Measurements from ENCODE around the gene POLR2A. TPM values are rescaled to one million over a fixed set of nuclear protein-coding genes. Genes with fewer than 3 reads are reported as not detected.

POLR2A gene
- total RNA-seq, 4 donors from 2014 or later = 29.5 to 66.4 (median 46.9) TPM

DNA sequence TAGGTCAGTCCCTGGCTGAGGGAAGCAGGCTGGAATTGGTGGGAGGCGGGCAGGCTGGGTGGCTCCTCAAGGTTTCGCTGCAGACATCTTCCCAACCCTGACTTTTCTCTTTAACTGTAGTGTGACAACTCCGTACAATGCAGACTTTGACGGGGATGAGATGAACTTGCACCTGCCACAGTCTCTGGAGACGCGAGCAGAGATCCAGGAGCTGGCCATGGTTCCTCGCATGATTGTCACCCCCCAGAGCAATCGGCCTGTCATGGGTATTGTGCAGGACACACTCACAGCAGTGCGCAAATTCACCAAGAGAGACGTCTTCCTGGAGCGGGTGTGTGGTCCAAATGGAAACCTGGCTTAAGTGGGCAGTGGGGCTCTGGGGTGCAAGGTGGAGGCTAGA is 15.0 kb downstream of the POLR2A start:
- Histone ChIP-seq H3K9me3 (no peaks in the 10 kb centered on the region), H3K36me3 (peaks cover 64 to 86% (median 85%) of the 10 kb centered on the region in 4 donors), H3K4me3 (no peak overlapping the region), H3K27me3 (no peaks in the 10 kb centered on the region), H3K4me1 (peaks cover 0 to 9% (median 4%) of the 10 kb centered on the region in 4 donors), H3K27ac (replicated peaks in 1 of 4) (no peak overlapping the region)
- no peak for DNase-seq (ENCODE audit: extremely low spot score)
- 84% methylated on average over 9 of the region's 11 CpGs for WGBS
- TF ChIP-seq POLR2A (IDR thresholded peaks at IDR 0.05; ENCODE audit: low read depth) (no peak), POLR2AphosphoS5 (IDR thresholded peaks at IDR 0.05) (no peak), EP300 (IDR thresholded peaks at IDR 0.05) (no peak)
- TF ChIP-seq, protein P1, sequence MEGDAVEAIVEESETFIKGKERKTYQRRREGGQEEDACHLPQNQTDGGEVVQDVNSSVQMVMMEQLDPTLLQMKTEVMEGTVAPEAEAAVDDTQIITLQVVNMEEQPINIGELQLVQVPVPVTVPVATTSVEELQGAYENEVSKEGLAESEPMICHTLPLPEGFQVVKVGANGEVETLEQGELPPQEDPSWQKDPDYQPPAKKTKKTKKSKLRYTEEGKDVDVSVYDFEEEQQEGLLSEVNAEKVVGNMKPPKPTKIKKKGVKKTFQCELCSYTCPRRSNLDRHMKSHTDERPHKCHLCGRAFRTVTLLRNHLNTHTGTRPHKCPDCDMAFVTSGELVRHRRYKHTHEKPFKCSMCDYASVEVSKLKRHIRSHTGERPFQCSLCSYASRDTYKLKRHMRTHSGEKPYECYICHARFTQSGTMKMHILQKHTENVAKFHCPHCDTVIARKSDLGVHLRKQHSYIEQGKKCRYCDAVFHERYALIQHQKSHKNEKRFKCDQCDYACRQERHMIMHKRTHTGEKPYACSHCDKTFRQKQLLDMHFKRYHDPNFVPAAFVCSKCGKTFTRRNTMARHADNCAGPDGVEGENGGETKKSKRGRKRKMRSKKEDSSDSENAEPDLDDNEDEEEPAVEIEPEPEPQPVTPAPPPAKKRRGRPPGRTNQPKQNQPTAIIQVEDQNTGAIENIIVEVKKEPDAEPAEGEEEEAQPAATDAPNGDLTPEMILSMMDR (IDR thresholded peaks at IDR 0.05) = no peak
- intact Hi-C loops (cut with DNase I) = no loop called here

DNA sequence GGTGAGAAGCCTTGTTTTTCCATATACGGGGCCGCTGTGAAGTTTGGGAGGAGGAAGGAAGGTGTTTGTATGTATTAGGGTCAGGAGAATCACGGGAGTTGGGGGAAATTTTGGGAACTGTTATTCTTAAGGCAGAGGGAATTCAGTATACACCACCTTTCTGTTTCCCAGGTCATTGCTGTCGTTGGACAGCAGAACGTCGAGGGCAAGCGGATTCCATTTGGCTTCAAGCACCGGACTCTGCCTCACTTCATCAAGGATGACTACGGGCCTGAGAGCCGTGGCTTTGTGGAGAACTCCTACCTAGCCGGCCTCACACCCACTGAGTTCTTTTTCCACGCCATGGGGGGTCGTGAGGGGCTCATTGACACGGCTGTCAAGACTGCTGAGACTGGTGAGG is 17.6 kb downstream of the POLR2A start:
- DNase-seq (ENCODE audit: extremely low spot score) = no peak
- WGBS = 74% methylated on average over 11 of the region's 14 CpGs
- peaks cover 74 to 100% (median 97%) of the 10 kb centered on the region in 4 donors for H3K36me3 ChIP-seq
- H3K4me3 ChIP-seq = no peak overlapping the region
- H3K27me3 ChIP-seq = no peaks in the 10 kb centered on the region
- intact Hi-C loops (cut with DNase I) = no loop called here
- H3K4me1 ChIP-seq = peaks cover 0 to 7% (median 0%) of the 10 kb centered on the region in 4 donors
- TF ChIP-seq POLR2AphosphoS5 (IDR thresholded peaks at IDR 0.05) = no peak
- no peak for TF ChIP-seq EP300 (IDR thresholded peaks at IDR 0.05)
- TF ChIP-seq, protein P1 (IDR thresholded peaks at IDR 0.05) = no peak
- TF ChIP-seq POLR2A (IDR thresholded peaks at IDR 0.05; ENCODE audit: low read depth) = no peak
- no peaks in the 10 kb centered on the region for H3K9me3 ChIP-seq
- H3K27ac ChIP-seq (replicated peaks in 1 of 4) = no peak overlapping the region

DNA sequence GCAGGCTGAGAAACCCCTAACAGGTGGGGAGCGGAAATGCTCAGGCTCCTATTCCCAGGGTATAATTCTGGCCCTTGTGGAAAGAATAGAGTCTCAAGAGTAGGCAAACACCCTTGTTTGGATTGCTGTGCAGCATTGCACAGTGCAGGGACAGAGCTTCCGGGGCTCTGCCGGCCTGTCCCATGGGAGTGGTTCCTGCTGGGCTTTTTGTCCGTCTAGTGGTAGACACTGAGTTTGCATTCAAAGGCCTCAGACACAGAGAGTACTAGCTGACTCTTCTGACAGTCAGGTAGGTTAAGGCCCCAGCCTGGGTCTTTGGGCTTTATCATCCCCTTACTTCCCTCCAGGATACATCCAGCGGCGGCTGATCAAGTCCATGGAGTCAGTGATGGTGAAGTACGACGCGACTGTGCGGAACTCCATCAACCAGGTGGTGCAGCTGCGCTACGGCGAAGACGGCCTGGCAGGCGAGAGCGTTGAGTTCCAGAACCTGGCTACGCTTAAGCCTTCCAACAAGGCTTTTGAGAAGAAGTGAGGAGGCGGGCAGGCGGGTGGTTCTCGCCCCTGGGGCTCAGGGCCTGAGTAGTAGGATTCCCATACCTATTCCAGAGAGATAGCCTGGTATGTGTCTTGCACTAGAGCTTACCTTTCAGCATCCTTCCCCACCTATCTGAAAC is 18.1 kb downstream of the POLR2A start:
- Histone ChIP-seq H3K27ac (replicated peaks in 1 of 4) (no peak overlapping the region), H3K4me1 (peaks cover 0 to 1% (median 0%) of the 10 kb centered on the region in 4 donors), H3K4me3 (no peak overlapping the region), H3K36me3 (peaks cover 72 to 100% (median 97%) of the 10 kb centered on the region in 4 donors), H3K9me3 (no peaks in the 10 kb centered on the region), H3K27me3 (no peaks in the 10 kb centered on the region)
- DNase-seq (ENCODE audit: extremely low spot score) = no peak
- no peak for TF ChIP-seq POLR2AphosphoS5 (IDR thresholded peaks at IDR 0.05)
- TF ChIP-seq, protein P1 (IDR thresholded peaks at IDR 0.05) = no peak
- TF ChIP-seq POLR2A (IDR thresholded peaks at IDR 0.05; ENCODE audit: low read depth) = no peak
- no peak for TF ChIP-seq EP300 (IDR thresholded peaks at IDR 0.05)
- intact Hi-C loops (cut with DNase I) = no loop called here
- WGBS = 89% methylated on average over 20 of the region's 20 CpGs

DNA sequence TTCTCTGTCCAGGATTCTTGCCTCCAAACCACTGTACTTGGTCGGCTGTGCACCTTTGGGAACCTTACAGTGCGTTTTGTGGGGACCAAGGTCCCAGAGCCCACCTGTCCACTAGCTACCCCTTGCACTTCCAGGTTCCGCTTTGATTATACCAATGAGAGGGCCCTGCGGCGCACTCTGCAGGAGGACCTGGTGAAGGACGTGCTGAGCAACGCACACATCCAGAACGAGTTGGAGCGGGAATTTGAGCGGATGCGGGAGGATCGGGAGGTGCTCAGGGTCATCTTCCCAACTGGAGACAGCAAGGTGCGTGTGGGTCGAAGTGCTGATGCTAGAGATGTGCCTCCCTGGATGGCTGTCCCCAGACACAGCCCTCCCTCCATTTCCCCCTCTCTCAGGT is 18.8 kb downstream of the POLR2A start:
- intact Hi-C loops (cut with DNase I) = no loop called here
- peaks cover 65 to 100% (median 96%) of the 10 kb centered on the region in 4 donors for H3K36me3 ChIP-seq
- no peaks in the 10 kb centered on the region for H3K9me3 ChIP-seq
- 80% methylated on average over 14 of the region's 14 CpGs for WGBS
- H3K27me3 ChIP-seq = no peaks in the 10 kb centered on the region
- no peak overlapping the region for H3K4me3 ChIP-seq
- TF ChIP-seq, protein P1 (IDR thresholded peaks at IDR 0.05) = peak in 2 of 3 experiments; percentile 12 to 23
- no peak for TF ChIP-seq EP300 (IDR thresholded peaks at IDR 0.05)
- DNase-seq (ENCODE audit: extremely low spot score) = no peak
- H3K27ac ChIP-seq (replicated peaks in 1 of 4) = no peak overlapping the region
- H3K4me1 ChIP-seq = no peaks in the 10 kb centered on the region

DNA sequence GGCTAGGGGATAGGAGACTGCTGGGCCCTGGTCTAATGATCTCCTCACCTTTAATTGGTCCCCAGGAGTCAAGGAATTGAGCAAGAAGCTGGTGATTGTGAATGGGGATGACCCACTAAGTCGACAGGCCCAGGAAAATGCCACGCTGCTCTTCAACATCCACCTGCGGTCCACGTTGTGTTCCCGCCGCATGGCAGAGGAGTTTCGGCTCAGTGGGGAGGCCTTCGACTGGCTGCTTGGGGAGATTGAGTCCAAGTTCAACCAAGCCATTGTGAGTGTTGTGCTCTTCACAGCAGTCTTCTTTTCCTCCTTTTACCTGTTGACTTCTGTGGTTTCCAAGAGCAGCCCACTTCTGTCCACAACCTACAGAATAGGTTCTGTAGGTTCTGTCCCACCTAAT is 19.4 kb downstream of the POLR2A start:
- no peak overlapping the region for H3K4me3 ChIP-seq
- TF ChIP-seq EP300 (IDR thresholded peaks at IDR 0.05) = no peak
- TF ChIP-seq POLR2A (IDR thresholded peaks at IDR 0.05; ENCODE audit: low read depth) = no peak
- no peak for TF ChIP-seq POLR2AphosphoS5 (IDR thresholded peaks at IDR 0.05)
- TF ChIP-seq, protein P1 (IDR thresholded peaks at IDR 0.05) = no peak
- H3K9me3 ChIP-seq = no peaks in the 10 kb centered on the region
- 93% methylated on average over 8 of the region's 8 CpGs for WGBS
- no peaks in the 10 kb centered on the region for H3K27me3 ChIP-seq
- intact Hi-C loops (cut with DNase I) = no loop called here
- no peaks in the 10 kb centered on the region for H3K4me1 ChIP-seq
- peaks cover 65 to 100% (median 96%) of the 10 kb centered on the region in 4 donors for H3K36me3 ChIP-seq
- no peak overlapping the region for H3K27ac ChIP-seq (replicated peaks in 1 of 4)
- DNase-seq (ENCODE audit: extremely low spot score) = no peak
